NCI-H774 (cell line): ENCODE results near the gene CFC1B.
"Not testable (repeated sequence)": the region's sequence is repeated elsewhere in the genome, so short reads cannot be mapped to it uniquely, and the experiment has no call there.

ENCODE experiments used
- DNase-seq: peaks from one replicate; lab custom pipeline; 2025; lab: John Stamatoyannopoulos, UW

The CFC1B gene

GRCh38 chr2:130520992-130521391 lies at the start of gene CFC1B:
Gene CFC1B, plus strand, starts transcription at chr2:130521222. Its CDS starts 263 bp downstream, at chr2:130521485.
- DNase-seq, result not testable (repeated sequence)

GRCh38 chr2:130491073-130491472 lies 29.9 kb upstream of the CFC1B start:
- not testable (repeated sequence) for DNase-seq

GRCh38 chr2:130509228-130509627 lies 11.8 kb upstream of the CFC1B start, which contains the start of gene POTEI:
Gene POTEI, minus strand, starts transcription at chr2:130509328. Its CDS starts 93 bp downstream, at chr2:130509235.
- not testable (repeated sequence) for DNase-seq

- not testable (repeated sequence) for DNase-seq
These were observed 9.9 kb upstream of the CFC1B start for GRCh38 chr2:130510807-130511746.

- DNase-seq, result not testable (repeated sequence)
These were observed 9.1 kb upstream of the CFC1B start for GRCh38 chr2:130511747-130512451.

- not testable (repeated sequence) for DNase-seq
These were observed 2.4 kb upstream of the CFC1B start for GRCh38 chr2:130518516-130519106.

- DNase-seq, result not testable (repeated sequence)
These were observed 1.4 kb downstream of the CFC1B start for GRCh38 chr2:130522390-130522789.

- DNase-seq, result not testable (repeated sequence)
These were observed 6.4 kb downstream of the CFC1B start for GRCh38 chr2:130527365-130527967.

- not testable (repeated sequence) for DNase-seq
These were observed 8.5 kb downstream of the CFC1B start for GRCh38 chr2:130529545-130529944.

GRCh38 chr2:130530212-130530611 lies 9.2 kb downstream of the CFC1B start:
- DNase-seq, result not testable (repeated sequence)

- not testable (repeated sequence) for DNase-seq
These were observed 10.2 kb downstream of the CFC1B start for GRCh38 chr2:130531225-130531624.

- DNase-seq, result not testable (repeated sequence)
These were observed 10.7 kb downstream of the CFC1B start for GRCh38 chr2:130531672-130532071.

- DNase-seq, result not testable (repeated sequence)
These were observed 15.6 kb downstream of the CFC1B start for GRCh38 chr2:130536654-130537053.

- not testable (repeated sequence) for DNase-seq
These were observed 17.2 kb downstream of the CFC1B start for GRCh38 chr2:130538271-130538670.

- DNase-seq, result not testable (repeated sequence)
These were observed 21.8 kb downstream of the CFC1B start for GRCh38 chr2:130542789-130543188.

GRCh38 chr2:130543785-130544528 lies 22.9 kb downstream of the CFC1B start:
- not testable (repeated sequence) for DNase-seq

GRCh38 chr2:130544978-130545377 lies 24.0 kb downstream of the CFC1B start:
- not testable (repeated sequence) for DNase-seq

GRCh38 chr2:130548418-130548817 lies 27.4 kb downstream of the CFC1B start:
- DNase-seq, result not testable (repeated sequence)

GRCh38 chr2:130549475-130549874 lies 28.5 kb downstream of the CFC1B start:
- not testable (repeated sequence) for DNase-seq

GRCh38 chr2:130554178-130554577 lies 33.2 kb downstream of the CFC1B start:
- DNase-seq, result not testable (repeated sequence)

- not testable (repeated sequence) for DNase-seq
These were observed 35.4 kb downstream of the CFC1B start for GRCh38 chr2:130556441-130556840.
